ENCODE data around the gene CACNG3.
"Not testable (repeated sequence)": the region's sequence is repeated elsewhere in the genome, so short reads cannot be mapped to it uniquely, and the experiment has no call there.

CACNG3 gene

DNA sequence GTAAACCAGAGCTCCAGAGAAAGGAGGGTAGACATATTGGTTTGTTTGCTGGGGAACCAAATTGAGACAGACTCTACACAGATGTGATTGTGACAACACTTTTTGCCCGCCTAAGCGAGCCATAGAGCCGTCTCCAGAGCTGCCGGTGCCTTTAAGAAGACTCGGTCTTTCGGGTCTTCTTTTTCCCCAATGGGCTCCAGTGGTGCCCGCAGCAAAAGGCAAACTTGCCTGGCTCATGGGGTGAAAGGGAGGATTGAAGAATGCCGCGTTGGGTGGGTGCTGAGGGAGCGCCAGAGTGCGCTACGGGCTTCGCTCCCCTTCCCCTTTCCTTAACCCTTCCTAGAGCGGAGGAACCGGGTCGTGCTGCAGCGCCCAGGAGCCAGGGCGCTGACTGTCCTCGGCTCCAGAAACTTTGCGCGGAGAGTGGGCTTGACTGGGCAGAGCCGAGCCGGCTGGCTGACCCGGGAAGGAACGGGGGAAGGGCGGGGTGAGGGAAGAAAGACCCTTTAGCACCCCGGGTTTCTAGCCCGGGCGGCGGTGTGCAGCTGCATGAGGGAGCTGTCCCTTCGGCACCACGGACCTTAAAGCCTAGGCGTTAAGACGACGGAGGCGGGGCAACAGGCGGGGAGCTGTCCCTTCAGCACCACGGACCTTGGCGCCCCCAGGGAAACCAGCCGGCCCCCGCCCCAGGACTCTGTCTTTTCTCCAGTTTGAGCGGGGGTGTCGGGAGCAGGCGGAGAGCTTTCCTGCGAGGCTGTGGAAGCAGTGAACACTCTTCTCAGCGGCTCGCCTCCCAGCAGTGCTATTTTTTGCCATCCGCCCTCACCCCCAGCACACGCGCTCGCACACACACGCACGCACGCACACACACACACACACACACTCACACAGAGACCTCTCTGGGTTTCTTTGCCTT is at the start of gene CACNG3:
Gene CACNG3 (plus strand): TSS at position 880 of the 916 bp plus-strand sequence. CDS start 420 bp downstream, outside the sequence.
- DNase-seq (ENCODE audit: low read depth in 2 of 2), result peak in 1 of 2 donors; percentile 14

- DNase-seq (ENCODE audit: low read depth in 2 of 2), result no peak
Measured at GRCh38 chr16:24206926-24207325, 49.2 kb upstream of the CACNG3 start.

- DNase-seq (ENCODE audit: low read depth in 2 of 2), result no peak
Measured at GRCh38 chr16:24208710-24209109, 47.4 kb upstream of the CACNG3 start.

- no peak for DNase-seq (ENCODE audit: low read depth in 2 of 2)
Measured at GRCh38 chr16:24214992-24215391, 41.1 kb upstream of the CACNG3 start.

DNA sequence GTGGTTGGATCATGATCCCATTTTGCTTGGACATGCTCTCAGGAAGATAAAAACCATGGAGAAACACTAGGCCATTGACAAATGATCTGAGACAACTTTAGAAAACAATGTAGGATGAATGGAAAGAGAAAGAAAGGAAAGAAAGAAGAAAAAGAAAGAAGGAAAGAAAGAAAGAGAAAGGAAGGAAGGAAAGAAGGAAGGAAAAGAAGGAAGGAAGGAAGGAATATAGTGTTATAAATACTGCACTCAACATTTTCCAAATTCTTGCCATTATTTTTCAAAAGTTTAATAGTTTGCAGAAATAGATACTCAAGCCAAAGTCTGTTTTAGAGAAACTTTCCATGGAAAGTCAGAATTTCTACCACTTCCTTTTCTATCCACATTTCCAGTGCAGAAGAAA is 39.2 kb upstream of the CACNG3 start:
- no peak for DNase-seq (ENCODE audit: low read depth in 2 of 2)

DNA sequence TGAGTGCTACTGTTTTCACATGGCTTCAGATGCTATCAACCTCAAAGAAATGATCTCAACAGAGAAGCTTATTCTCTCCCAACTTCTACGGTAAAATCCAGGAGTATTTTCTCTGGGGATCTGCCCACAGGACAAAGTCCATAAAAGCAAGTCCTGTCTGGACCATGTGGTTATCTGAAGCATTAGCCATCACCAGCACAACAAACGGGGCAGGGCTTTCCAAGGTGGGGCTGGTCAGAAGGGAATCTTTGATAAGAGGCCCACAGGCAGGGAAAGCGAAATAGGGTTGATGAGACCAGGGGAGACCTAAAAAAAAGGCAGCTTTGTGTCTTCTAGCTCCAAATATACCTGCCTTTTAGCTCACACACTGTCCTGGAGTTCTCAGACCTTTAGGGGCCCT is 38.7 kb upstream of the CACNG3 start:
- no peak for DNase-seq (ENCODE audit: low read depth in 2 of 2)

- DNase-seq (ENCODE audit: low read depth in 2 of 2), result no peak
Measured at GRCh38 chr16:24218299-24218698, 37.8 kb upstream of the CACNG3 start.

DNA sequence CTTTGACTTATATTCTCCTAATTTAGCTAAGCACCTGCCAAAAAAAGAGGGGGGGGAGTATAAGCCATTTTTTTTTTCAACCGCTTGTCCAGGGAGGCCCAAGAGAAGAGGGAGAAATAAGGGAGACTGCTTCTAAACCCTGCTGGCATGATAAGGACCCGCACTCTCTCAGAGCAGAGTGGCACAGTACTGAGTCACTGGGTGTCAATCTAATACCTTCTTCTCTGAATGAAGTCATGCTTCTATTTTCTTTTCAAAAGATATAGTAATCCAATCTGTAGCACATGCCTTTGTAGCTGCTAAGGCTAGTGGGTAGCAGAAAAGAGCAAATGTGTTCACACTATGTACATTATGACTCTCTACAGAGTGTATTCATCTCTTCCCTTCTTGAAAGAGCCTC is 34.9 kb upstream of the CACNG3 start:
- DNase-seq (ENCODE audit: low read depth in 2 of 2), result no peak

- DNase-seq (ENCODE audit: low read depth in 2 of 2), result no peak
Measured at GRCh38 chr16:24228514-24228913, 27.6 kb upstream of the CACNG3 start.

- no peak for DNase-seq (ENCODE audit: low read depth in 2 of 2)
Measured at GRCh38 chr16:24232936-24233335, 23.2 kb upstream of the CACNG3 start.

- no peak for DNase-seq (ENCODE audit: low read depth in 2 of 2)
Measured at GRCh38 chr16:24234737-24235136, 21.4 kb upstream of the CACNG3 start.

GRCh38 chr16:24235806-24236205 is 20.3 kb upstream of the CACNG3 start:
- no peak for DNase-seq (ENCODE audit: low read depth in 2 of 2)

- DNase-seq (ENCODE audit: low read depth in 2 of 2), result not testable (repeated sequence)
Measured at GRCh38 chr16:24238846-24239245, 17.3 kb upstream of the CACNG3 start.

- DNase-seq (ENCODE audit: low read depth in 2 of 2), result no peak
Measured at GRCh38 chr16:24246911-24247607, 9.1 kb upstream of the CACNG3 start.

DNA sequence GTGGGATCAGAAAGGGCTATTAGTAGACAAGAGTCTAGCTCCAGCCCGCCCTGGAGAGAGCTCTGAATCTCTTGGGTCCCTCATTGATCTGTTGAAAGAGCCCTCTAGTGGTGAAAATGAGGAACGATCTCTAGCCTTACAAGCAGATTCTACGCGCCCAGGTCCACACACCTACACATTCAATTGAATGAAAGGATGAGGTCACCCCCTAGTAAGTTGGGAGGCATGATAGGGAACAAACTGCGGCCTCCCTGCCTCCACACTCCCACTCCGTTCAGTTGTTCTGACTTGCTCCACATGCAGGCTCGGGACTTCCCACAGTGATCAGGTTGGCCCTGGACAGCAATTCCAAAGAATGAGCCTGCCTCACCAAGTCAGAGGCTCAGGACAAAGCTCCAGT is 2.9 kb upstream of the CACNG3 start:
- DNase-seq (ENCODE audit: low read depth in 2 of 2), result peak in 1 of 2 donors; percentile 3

GRCh38 chr16:24257958-24258357 is 1.8 kb downstream of the CACNG3 start:
- no peak for DNase-seq (ENCODE audit: low read depth in 2 of 2)

DNA sequence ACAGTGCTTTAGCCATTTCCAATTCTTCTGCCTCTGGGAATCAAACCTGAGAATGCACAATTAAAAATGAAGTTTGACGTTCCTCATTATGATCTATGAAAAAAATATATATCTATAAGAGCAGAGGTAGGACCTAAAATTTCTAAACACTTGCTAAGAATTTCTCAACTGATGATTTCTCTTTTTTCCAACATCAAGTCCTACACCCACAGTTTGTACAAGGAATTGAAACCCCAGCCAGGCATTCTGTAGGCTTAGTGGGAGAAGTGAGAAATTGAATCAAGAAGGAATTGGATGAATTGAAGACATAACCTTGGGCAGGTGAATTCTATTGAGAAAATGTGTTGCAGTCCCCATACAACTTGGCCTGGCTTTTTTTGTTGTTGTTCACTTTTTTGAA is 2.7 kb downstream of the CACNG3 start:
- DNase-seq (ENCODE audit: low read depth in 2 of 2), result no peak

- DNase-seq (ENCODE audit: low read depth in 2 of 2), result no peak
Measured at GRCh38 chr16:24262816-24263215, 6.7 kb downstream of the CACNG3 start.

DNA sequence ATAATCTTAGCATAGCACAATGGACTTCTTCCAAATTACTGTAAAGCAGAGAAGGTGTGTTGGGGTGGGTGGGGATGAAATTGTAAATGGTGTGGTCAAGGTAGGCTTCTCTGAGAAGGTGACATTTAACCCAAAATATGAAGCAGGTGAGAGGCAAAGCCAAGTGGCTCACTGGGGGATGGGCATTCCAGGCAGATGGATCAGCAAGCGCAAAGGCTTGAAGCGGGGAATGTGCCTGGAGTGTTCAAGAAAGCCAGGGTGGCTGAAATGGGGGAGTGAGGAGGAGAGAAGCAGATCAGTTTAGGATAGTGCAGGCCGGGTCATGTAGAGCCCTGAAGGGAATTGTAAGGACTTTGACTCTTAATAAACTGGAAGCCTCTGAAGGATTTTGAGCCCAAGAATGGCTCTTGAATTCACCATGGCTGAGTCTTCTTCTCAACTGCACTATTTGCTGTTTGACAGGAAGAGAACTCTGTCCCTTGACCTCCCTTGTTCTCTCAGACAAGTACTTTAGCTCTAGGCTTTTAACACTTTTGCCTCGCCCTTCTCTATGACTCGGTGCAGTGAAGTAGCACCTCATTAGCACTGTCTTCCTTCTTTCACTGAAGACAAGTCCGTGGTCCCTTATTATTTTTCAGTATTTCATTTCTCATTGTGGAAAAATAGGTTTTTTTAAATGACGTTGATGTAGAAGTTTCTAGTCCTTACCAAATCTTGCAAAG is 14.7 kb downstream of the CACNG3 start:
- DNase-seq (ENCODE audit: low read depth in 2 of 2), result no peak

DNA sequence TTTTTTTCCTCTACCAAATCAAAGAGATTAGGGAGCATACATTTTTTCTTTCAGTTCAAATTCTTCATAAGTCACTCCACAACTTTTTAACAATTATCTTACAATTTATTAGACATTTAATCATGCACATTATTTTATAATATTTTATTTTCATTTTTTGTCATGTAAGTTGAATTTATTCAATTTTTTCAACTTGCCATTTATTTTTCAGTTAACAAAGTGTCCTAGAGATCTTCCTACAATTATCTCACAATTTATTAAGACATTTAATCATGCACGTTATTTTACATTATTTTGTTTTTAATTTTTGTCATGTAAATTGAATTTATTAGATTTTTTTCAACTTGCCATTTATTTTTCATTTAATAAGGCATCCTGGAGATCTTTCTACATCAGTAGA is 16.2 kb downstream of the CACNG3 start:
- DNase-seq (ENCODE audit: low read depth in 2 of 2), result no peak

GRCh38 chr16:24273508-24274182 is 17.5 kb downstream of the CACNG3 start:
- DNase-seq (ENCODE audit: low read depth in 2 of 2), result no peak

- DNase-seq (ENCODE audit: low read depth in 2 of 2), result no peak
Measured at GRCh38 chr16:24275413-24275812, 19.3 kb downstream of the CACNG3 start.
